ENCODE data around the gene TNRC18. TPM values are rescaled to one million over a fixed set of nuclear protein-coding genes. Genes with fewer than 3 reads are reported as not detected.
"Not testable (repeated sequence)": the region's sequence is repeated elsewhere in the genome, so short reads cannot be mapped to it uniquely, and the experiment has no call there.

TNRC18 gene
- total RNA-seq, 4 donors from 2014 or later = 112 to 325 (median 211) TPM

DNA sequence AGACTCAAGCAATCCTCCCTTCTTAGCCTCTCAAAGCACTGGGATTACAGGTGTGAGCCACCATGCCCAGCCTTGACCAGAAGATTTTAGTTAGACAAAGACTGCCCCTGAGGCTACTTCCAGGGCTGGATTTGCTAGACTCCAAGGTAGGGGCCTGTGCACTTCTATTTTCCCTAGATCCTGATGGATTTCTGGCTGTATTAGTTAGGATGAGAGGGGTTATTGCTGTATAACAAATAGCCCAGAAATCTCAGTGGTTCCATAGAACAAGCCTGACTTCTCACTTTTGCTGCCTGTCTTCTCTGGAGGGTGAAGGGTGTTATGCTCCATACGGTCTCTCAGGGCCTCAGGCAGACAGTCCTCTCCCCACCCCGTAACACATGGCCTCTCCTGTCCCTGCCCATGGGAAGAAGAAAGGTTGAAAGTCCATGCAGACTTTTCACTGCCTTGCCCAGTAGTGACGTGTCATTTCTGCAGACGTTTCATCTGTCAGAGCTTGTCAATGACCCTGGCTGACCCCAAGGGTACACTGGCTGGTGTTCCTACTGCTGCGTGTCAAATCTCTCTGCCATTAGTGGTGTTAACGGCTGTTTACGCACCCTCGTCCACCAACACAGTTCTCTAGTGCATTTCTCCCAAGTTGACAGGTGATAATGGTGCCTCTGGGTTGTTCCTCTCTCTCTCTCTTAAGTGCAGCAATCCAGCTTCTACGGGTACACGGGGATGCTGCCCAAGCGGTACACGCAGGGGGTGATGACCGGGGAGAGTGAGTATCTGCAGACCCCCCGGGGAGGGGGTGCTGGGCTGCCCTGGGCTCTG is 129.3 kb downstream of the TNRC18 start:
- Histone ChIP-seq H3K27me3 (no peaks in the 10 kb centered on the region), H3K27ac (no peak overlapping the region), H3K4me3 (no peak overlapping the region), H3K4me1 (peaks cover 0 to 6% (median 3%) of the 10 kb centered on the region in 4 donors), H3K9me3 (peaks cover 0 to 4% (median 0%) of the 10 kb centered on the region in 4 donors), H3K36me3 (no peaks in the 10 kb centered on the region)
- no peak for DNase-seq
- no peak for TF ChIP-seq POLR2A (IDR thresholded peaks at IDR 0.05)
- TF ChIP-seq, protein P1, sequence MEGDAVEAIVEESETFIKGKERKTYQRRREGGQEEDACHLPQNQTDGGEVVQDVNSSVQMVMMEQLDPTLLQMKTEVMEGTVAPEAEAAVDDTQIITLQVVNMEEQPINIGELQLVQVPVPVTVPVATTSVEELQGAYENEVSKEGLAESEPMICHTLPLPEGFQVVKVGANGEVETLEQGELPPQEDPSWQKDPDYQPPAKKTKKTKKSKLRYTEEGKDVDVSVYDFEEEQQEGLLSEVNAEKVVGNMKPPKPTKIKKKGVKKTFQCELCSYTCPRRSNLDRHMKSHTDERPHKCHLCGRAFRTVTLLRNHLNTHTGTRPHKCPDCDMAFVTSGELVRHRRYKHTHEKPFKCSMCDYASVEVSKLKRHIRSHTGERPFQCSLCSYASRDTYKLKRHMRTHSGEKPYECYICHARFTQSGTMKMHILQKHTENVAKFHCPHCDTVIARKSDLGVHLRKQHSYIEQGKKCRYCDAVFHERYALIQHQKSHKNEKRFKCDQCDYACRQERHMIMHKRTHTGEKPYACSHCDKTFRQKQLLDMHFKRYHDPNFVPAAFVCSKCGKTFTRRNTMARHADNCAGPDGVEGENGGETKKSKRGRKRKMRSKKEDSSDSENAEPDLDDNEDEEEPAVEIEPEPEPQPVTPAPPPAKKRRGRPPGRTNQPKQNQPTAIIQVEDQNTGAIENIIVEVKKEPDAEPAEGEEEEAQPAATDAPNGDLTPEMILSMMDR (IDR thresholded peaks at IDR 0.05) = no peak

DNA sequence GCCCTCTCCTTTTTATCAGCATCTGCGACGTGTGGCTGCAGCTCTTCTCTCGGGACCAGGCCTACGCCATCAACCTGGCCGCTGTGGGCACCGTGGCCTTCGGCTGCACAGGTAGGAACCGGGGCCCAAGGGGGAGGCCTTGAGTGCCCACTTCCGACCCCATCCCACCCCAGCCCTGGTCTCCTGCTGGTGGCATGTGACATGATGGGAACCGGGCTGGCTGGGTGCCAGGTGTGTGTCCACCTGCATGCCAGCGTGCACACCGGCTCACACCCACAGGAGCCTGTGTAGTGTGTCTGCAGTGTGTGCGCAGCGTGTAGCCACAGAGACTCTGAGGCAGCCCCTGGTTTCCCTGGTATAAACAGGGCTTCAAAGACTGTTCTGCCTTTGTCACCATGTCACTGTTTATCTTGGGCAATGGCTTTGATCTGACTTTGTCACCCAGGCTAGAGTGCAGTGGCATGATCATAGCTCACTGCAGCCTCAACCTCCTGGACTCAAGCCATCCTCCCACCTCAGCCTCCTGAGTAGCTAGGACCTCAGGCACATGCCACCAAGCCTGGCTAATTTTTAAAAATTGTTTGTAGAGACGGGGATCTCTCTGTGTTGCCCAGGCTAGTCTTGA is 131.8 kb downstream of the TNRC18 start:
- H3K27me3 ChIP-seq, H3K4me3 ChIP-seq, H3K27ac ChIP-seq, DNase-seq, H3K4me1 ChIP-seq, H3K9me3 ChIP-seq, H3K36me3 ChIP-seq: not testable (repeated sequence)

DNA sequence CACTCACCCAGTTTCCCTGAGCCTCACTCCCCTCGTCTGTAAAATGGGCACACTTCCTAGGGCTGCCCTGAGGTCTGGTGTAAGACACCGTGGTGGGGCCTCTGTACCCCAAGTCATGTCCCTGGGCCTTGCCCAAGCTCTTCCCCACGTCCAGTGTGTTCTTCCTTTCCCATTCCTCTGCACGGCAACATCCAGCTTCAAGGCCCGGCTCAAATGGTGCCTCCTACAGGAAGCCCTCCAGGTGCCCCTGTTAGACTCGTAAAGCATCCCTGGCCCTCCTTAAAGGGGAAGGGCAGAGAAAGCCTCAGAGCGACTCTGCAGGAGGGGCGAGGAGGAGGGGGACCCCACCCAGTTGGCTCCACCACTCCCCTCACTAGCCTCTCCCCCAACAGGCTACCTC is 132.3 kb downstream of the TNRC18 start:
- Histone ChIP-seq H3K9me3 (peaks cover 0 to 4% (median 0%) of the 10 kb centered on the region in 4 donors), H3K4me1 (no peaks in the 10 kb centered on the region), H3K4me3 (no peak overlapping the region), H3K36me3 (no peaks in the 10 kb centered on the region), H3K27me3 (no peaks in the 10 kb centered on the region), H3K27ac (no peak overlapping the region)
- TF ChIP-seq, protein P1 (IDR thresholded peaks at IDR 0.05) = no peak
- TF ChIP-seq POLR2A (IDR thresholded peaks at IDR 0.05) = no peak
- DNase-seq = no peak

DNA sequence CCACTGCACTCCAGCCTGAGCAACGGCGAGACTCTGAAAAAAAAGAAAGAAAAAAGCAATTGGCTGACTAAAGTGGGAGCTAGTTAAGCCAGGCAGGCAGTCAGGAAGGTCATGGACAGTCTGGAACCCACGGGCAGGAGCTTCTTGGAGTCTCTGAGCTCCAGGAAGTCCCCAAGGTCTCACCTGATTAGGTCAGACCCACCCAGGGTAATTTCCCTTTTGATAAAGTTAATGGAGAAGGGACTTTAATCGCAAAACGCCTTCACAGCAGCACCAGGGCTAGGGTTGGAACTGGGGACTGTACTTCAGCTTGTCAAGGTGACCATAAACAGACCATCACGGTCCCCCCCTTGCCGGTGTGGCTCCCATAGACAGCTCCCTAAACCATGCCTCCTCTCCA is 134.3 kb downstream of the TNRC18 start:
- Histone ChIP-seq H3K27ac (no peak overlapping the region), H3K4me1 (peaks cover 0 to 10% (median 0%) of the 10 kb centered on the region in 4 donors), H3K27me3 (no peaks in the 10 kb centered on the region), H3K36me3 (no peaks in the 10 kb centered on the region), H3K9me3 (peaks cover 0 to 2% (median 0%) of the 10 kb centered on the region in 4 donors), H3K4me3 (no peak overlapping the region)
- DNase-seq = no peak
- TF ChIP-seq, protein P1 (IDR thresholded peaks at IDR 0.05) = no peak

DNA sequence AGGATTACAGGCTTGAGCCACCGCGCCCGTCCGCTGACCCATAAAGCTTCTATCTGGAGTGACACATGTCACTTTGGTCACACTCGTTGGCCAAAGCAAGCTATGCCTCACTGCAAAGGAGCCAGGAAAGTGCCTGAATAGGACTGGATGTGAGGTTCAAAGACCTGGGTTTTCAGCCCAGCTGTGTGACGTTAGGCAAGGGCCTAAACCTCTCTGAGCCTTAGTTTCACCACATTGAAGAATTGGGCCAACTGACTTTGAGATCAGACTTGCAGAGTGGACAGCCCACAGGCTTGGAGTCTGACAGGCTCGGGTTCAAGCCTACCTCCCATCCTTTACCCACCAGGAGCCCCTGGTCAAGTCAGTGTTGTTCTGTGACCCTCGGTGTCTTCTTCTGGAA is 135.1 kb downstream of the TNRC18 start:
- not testable (repeated sequence) for H3K27ac ChIP-seq, H3K4me3 ChIP-seq, H3K9me3 ChIP-seq, H3K36me3 ChIP-seq, DNase-seq, H3K27me3 ChIP-seq
- H3K4me1 ChIP-seq = peaks cover 0 to 18% (median 2%) of the 10 kb centered on the region in 4 donors

DNA sequence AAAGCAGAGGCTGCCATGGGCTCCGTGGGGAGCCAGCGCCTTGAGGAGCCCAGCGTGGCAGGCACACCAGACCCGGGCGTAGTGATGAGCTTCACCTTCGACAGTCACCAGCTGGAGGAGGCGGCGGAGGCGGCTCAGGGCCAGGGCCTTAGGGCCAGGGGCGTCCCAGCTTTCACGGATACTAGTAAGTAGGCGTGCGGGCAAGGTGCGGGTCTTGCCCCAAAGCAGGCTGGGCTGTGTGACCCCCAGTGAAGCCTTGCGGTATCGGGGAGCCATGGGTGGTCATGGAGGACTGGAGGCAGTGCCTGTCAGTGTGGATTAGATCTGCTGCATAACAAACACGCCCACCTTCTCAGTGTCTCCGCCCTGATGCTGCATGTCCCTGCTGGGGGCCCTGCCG is 135.8 kb downstream of the TNRC18 start:
- H3K4me3 ChIP-seq = no peak overlapping the region
- no peak overlapping the region for H3K27ac ChIP-seq
- H3K9me3 ChIP-seq = no peaks in the 10 kb centered on the region
- no peak for TF ChIP-seq POLR2A (IDR thresholded peaks at IDR 0.05)
- TF ChIP-seq, protein P1 (IDR thresholded peaks at IDR 0.05) = no peak
- peaks cover 0 to 9% of the 10 kb centered on the region in 2 donors for H3K27me3 ChIP-seq
- H3K36me3 ChIP-seq = no peaks in the 10 kb centered on the region
- peaks cover 0 to 23% (median 8%) of the 10 kb centered on the region in 4 donors for H3K4me1 ChIP-seq
- DNase-seq = no peak

DNA sequence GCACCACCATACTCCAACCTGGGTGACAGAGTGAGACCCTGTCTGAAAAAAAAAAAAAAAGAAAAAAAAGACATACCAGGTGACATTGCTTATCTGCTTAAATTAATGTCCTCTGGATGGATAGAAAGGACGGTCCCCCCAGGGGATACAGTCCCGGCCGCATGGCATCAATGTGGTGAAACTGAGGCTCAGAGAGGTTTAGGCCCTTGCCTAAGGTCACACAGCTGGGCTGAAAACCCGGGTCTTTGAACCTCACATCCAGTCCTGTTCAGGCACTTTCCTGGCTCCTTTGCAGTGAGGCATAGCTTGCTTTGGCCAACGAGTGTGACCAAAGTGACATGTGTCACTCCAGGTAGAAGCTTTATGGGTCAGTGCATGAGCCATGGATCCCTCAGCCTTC is 136.3 kb downstream of the TNRC18 start:
- not testable (repeated sequence) for H3K4me3 ChIP-seq, H3K27ac ChIP-seq, H3K9me3 ChIP-seq, H3K36me3 ChIP-seq, H3K27me3 ChIP-seq, DNase-seq
- H3K4me1 ChIP-seq = peaks cover 0 to 23% (median 8%) of the 10 kb centered on the region in 4 donors

All from Peyer's patch (tissue), 4 donors.